Psoas muscle (tissue), 8 donors: ENCODE data around the gene DOCK6. TPM values are rescaled to one million over a fixed set of nuclear protein-coding genes. Genes with fewer than 3 reads are reported as not detected.

Source experiments
- ATAC-seq, 4 donors: fragments of 200-7000 bp; cut with Tn5 transposase; one replicate each; pipeline ENCODE4 v1.9.1; 2020; ENCODE audit warnings: moderate library complexity in 3 of 4, mild to moderate bottlenecking in 2 of 4
- DNase-seq, 2 donors: peaks; one replicate each; pipeline ENCODE4 v3.0.0-alpha.2; 2020
- H3K27ac ChIP-seq: fragments of 200-600 bp; one replicate; pipeline ENCODE4 v1.8.0; 2022
- H3K27me3 ChIP-seq, 3 donors: fragments of 200-600 bp in 1 of 3; one replicate each; pipeline versions ENCODE4 v1.6.1 to v1.8.0; 2013 to 2022; ENCODE audit warnings: low read length in 2 of 3, mild to moderate bottlenecking in 2 of 3, moderate library complexity in 1 of 3; ENCODE audit not compliant: insufficient read depth in 3 of 3
- H3K36me3 ChIP-seq, 2 donors: fragments of 200-600 bp in 1 of 2; one replicate each; pipeline versions ENCODE4 v1.6.1 to v1.8.0; 2013 to 2022; ENCODE audit warnings: low read depth in 1 of 2, mild to moderate bottlenecking in 1 of 2, moderate library complexity in 1 of 2; ENCODE audit not compliant: insufficient read depth in 1 of 2
- H3K4me1 ChIP-seq: fragments of 200-600 bp; one replicate; pipeline ENCODE4 v1.8.0; 2022
- H3K4me3 ChIP-seq: fragments of 200-600 bp; one replicate; pipeline ENCODE4 v1.8.0; 2022; ENCODE audit warnings: mild to moderate bottlenecking
- H3K9me3 ChIP-seq: fragments of 200-600 bp; one replicate; pipeline ENCODE4 v1.8.0; 2022
- WGBS, 3 donors: extraction: QIAGEN DNeasy Blood & Tissue Kit; methylation state at CpG; one replicate each; pipeline versions ENCODE4 v1.1.6 to v1.1.7; 2013; 5-methylcytosine and 5-hydroxymethylcytosine counted together
- intact Hi-C, 2 donors: fragments of 100-400 bp; cut with DNase I; formaldehyde crosslinking; loops; one replicate each; pipeline versions ENCODE4 v1.11.0 to v1.14.2; 2022
- polyA plus RNA-seq, 3 donors: library from polyadenylated mRNA; stranded (reverse); fragments of 200-250 nt; gene quantifications; one replicate each; pipeline ENCODE4 v1.2.3, GENCODE V29; 2013
- total RNA-seq, 4 donors: library from RNA; stranded (reverse); fragmentation: NEBNext Ultra II Directional in 2 of 4; extraction: Animal tissue kit (Norgen Biotek cat#: 25700) in 2 of 4; gene quantifications; one replicate each; pipeline versions ENCODE4 v1.2.1 to v1.2.4, GENCODE V29; 2021 to 2023
- TF ChIP-seq, protein P1 (sequence below): fragments of 200-600 bp; IDR thresholded peaks from one replicate; pipeline ENCODE4 v1.8.0; 2022; ENCODE audit warnings: antibody characterized with exemption
- donor health status: healthy with polysubstance abuse.
- donor health status: DM: no; HTN: no; CAD: no; lungs with moderate emphysema.
- donor health status: Bipolar disorder and iron deficiency.
- donor health status: healthy.
- donor health status: DM: yes; HTN: yes; CAD: no.
- donor health status: DM: no; HTN: no; CAD: no.
- donor health status: DM: no; HTN: no; CAD: no.
- donor health status: DM: yes; HTN: yes; CAD: no.

The DOCK6 gene
- total and polyA plus RNA-seq, 7 donors: 8.7 to 27.1 (median 15.3) TPM

GRCh38 chr19:11299946-11300810 is 37.9 kb upstream of the DOCK6 start:
- TF ChIP-seq, protein P1, sequence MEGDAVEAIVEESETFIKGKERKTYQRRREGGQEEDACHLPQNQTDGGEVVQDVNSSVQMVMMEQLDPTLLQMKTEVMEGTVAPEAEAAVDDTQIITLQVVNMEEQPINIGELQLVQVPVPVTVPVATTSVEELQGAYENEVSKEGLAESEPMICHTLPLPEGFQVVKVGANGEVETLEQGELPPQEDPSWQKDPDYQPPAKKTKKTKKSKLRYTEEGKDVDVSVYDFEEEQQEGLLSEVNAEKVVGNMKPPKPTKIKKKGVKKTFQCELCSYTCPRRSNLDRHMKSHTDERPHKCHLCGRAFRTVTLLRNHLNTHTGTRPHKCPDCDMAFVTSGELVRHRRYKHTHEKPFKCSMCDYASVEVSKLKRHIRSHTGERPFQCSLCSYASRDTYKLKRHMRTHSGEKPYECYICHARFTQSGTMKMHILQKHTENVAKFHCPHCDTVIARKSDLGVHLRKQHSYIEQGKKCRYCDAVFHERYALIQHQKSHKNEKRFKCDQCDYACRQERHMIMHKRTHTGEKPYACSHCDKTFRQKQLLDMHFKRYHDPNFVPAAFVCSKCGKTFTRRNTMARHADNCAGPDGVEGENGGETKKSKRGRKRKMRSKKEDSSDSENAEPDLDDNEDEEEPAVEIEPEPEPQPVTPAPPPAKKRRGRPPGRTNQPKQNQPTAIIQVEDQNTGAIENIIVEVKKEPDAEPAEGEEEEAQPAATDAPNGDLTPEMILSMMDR: no peak
- WGBS, 3 donors: 53 to 61% (median 60%) methylated on average over 8 of the region's 8 CpGs
- intact Hi-C loops: loop anchor here in 1 of 2 donors (10.0 kb wide), 1 partner anchor 285 kb away; no protein-coding TSS in a partner anchor
- ATAC-seq: no peak
- Histone ChIP-seq H3K36me3 (no peaks in the 10 kb centered on the region), H3K27me3 (peaks cover 0 to 6% (median 3%) of the 10 kb centered on the region in 3 donors), H3K27ac (no peak overlapping the region), H3K9me3 (no peaks in the 10 kb centered on the region), H3K4me1 (no peaks in the 10 kb centered on the region), H3K4me3 (no peak overlapping the region)
- no peak for DNase-seq

GRCh38 chr19:11296264-11296663 is 33.9 kb upstream of the DOCK6 start:
- peak overlapping the region; percentile 16 for H3K27ac ChIP-seq
- WGBS, 3 donors: 23 to 46% (median 28%) methylated on average over 7 of the region's 7 CpGs
- no peak overlapping the region for H3K4me3 ChIP-seq
- H3K4me1 ChIP-seq: no peaks in the 10 kb centered on the region
- H3K27me3 ChIP-seq: peaks cover 0 to 32% (median 5%) of the 10 kb centered on the region in 3 donors
- ATAC-seq (peak in 3 of 4 donors; percentile 14 to 52 (median 21)), DNase-seq (peak; percentile 28 to 62)
- intact Hi-C loops: loop anchor here in 1 of 2 donors (10.0 kb wide), 1 partner anchor 289 kb away; no protein-coding TSS in a partner anchor
- H3K9me3 ChIP-seq: no peaks in the 10 kb centered on the region
- TF ChIP-seq, protein P1: no peak
- no peaks in the 10 kb centered on the region for H3K36me3 ChIP-seq

GRCh38 chr19:11295665-11296245 is 33.4 kb upstream of the DOCK6 start, which contains the start of gene TSPAN16:
Gene TSPAN16, plus strand, starts transcription at chr19:11296160. Its CDS starts 138 bp downstream, at chr19:11296298.
- ATAC-seq: no peak
- TF ChIP-seq, protein P1: no peak
- peak within 1 kb of the TSS; percentile 16 for H3K27ac ChIP-seq
- H3K4me1 ChIP-seq: no peaks in the 10 kb centered on the region
- DNase-seq: no peak
- intact Hi-C loops: loop anchor here in 1 of 2 donors (10.0 kb wide), 1 partner anchor 289 kb away; no protein-coding TSS in a partner anchor
- WGBS, 3 donors: 69 to 87% (median 81%) methylated on average over 8 of the region's 8 CpGs
- no peaks in the 10 kb centered on the region for H3K36me3 ChIP-seq
- H3K4me3 ChIP-seq: no peak within 1 kb of the TSS
- peaks cover 0 to 32% (median 3%) of the 10 kb centered on the region in 3 donors for H3K27me3 ChIP-seq
- no peaks in the 10 kb centered on the region for H3K9me3 ChIP-seq

DNA sequence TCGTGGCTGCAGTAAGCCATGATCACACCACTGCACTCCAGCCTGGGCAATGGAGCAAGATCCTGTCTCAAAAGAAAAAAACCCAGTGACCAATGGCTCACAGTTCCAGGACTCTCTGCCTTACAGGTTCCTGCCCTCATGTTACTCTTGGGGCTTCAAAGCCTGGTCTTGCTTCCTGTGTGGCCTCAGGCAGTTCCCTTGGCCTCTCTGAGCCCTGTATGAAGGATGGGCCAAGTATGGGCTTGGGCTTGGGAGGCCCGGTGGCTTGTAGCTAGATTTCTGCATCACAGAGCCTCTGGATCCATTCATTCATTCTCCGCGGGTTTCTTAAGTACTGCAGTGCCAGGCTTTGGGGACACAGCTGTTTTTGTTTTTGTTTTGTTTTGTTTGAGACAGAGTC is 32.9 kb upstream of the DOCK6 start:
- DNase-seq: no peak
- H3K4me1 ChIP-seq: no peaks in the 10 kb centered on the region
- intact Hi-C loops: loop anchor here in 1 of 2 donors (10.0 kb wide), 1 partner anchor 290 kb away; no protein-coding TSS in a partner anchor
- 41 to 64% (median 44%) methylated on average over 4 of the region's 4 CpGs for WGBS, 3 donors
- H3K9me3 ChIP-seq: no peaks in the 10 kb centered on the region
- ATAC-seq: no peak
- H3K4me3 ChIP-seq: no peak overlapping the region
- TF ChIP-seq, protein P1: no peak
- H3K27ac ChIP-seq: no peak overlapping the region
- H3K36me3 ChIP-seq: no peaks in the 10 kb centered on the region
- H3K27me3 ChIP-seq: peaks cover 0 to 32% (median 1%) of the 10 kb centered on the region in 3 donors
